ENCODE data around the gene ACTA2.

Gene ACTA2

GRCh38 chr10:88889559-88890337 lies 62.8 kb downstream of the ACTA2 start:
- FAIRE-seq = no peak

GRCh38 chr10:88888810-88889445 lies 63.6 kb downstream of the ACTA2 start:
- no peak for FAIRE-seq

- FAIRE-seq = no peak
Observed at GRCh38 chr10:88886557-88886956, 66.0 kb downstream of the ACTA2 start.
